CD4-positive, alpha-beta memory T cell (primary cell): Measurements from ENCODE around the gene SOX9. TPM values are rescaled to one million over a fixed set of nuclear protein-coding genes. Genes with fewer than 3 reads are reported as not detected.

ENCODE experiments used
- CTCF ChIA-PET: fragments of 350-600 bp; sonication (Branson Sonifier 250); formaldehyde crosslinking; loops from one replicate; lab custom pipeline; 2021; ENCODE audit warnings: inconsistent platforms; ENCODE audit not compliant: partially characterized antibody; lab: Charles Lee
- POLR2A ChIA-PET: fragments of 350-600 bp; sonication (Branson Sonifier 250); formaldehyde crosslinking; loops from one replicate; lab custom pipeline; 2021; ENCODE audit not compliant: partially characterized antibody; lab: Charles Lee
- DNase-seq, 5 donors: peaks; one replicate each; pipeline versions ENCODE4 v3.0.0 to v3.0.0-alpha.2; 2020 to 2022; ENCODE audit warnings: mixed read lengths in 1 of 5
- H3K27ac ChIP-seq: one replicate; pipeline ENCODE4 v1.7.0; 2013; ENCODE audit warnings: low read depth, low read length
- H3K27me3 ChIP-seq: 2 replicates; pipeline ENCODE4 v1.7.0; 2013; ENCODE audit warnings: mild to moderate bottlenecking, low read length, moderate library complexity; ENCODE audit not compliant: insufficient read depth
- H3K36me3 ChIP-seq: 2 replicates; pipeline ENCODE4 v1.7.0; 2013; ENCODE audit warnings: mild to moderate bottlenecking, low read length, moderate library complexity; ENCODE audit not compliant: insufficient read depth
- H3K4me1 ChIP-seq: 2 replicates; pipeline ENCODE4 v1.7.0; 2013; ENCODE audit warnings: mild to moderate bottlenecking, low read length, moderate library complexity; ENCODE audit not compliant: insufficient read depth
- H3K4me3 ChIP-seq, 2 donors: one replicate each; pipeline ENCODE4 v1.7.0; 2013; ENCODE audit warnings: low read length in 2 of 2, mild to moderate bottlenecking in 1 of 2
- H3K9me3 ChIP-seq, 2 donors: one replicate each; pipeline ENCODE4 v1.7.0; 2013; ENCODE audit warnings: low read length in 2 of 2, control low read depth in 1 of 2; ENCODE audit not compliant: control insufficient read depth in 1 of 2
- H3K27ac Mint-ChIP-seq, 7 donors: one replicate each; pipeline ENCODE4 v1.8.0; 2020 to 2021; ENCODE audit warnings: mixed read lengths in 7 of 7, mild to moderate bottlenecking in 6 of 7, inconsistent platforms in 3 of 7, moderate library complexity in 3 of 7
- H3K27me3 Mint-ChIP-seq, 2 donors: one replicate each; pipeline ENCODE4 v1.8.0; 2020 to 2021; ENCODE audit warnings: mixed read lengths in 2 of 2
- H3K36me3 Mint-ChIP-seq, 2 donors: one replicate each; pipeline ENCODE4 v1.8.0; 2020 to 2021; ENCODE audit warnings: mixed read lengths in 2 of 2, inconsistent platforms in 1 of 2, mild to moderate bottlenecking in 1 of 2
- H3K4me1 Mint-ChIP-seq, 4 donors: one replicate each; pipeline ENCODE4 v1.8.0; 2020 to 2021; ENCODE audit warnings: mixed read lengths in 4 of 4, mild to moderate bottlenecking in 1 of 4
- H3K4me3 Mint-ChIP-seq, 8 donors: one replicate each; pipeline ENCODE4 v1.8.0; 2020 to 2021; ENCODE audit warnings: mixed read lengths in 8 of 8, mild to moderate bottlenecking in 7 of 8, moderate library complexity in 6 of 8, inconsistent platforms in 3 of 8
- H3K9me3 Mint-ChIP-seq, 8 donors: one replicate each; pipeline ENCODE4 v1.8.0; 2020 to 2021; ENCODE audit warnings: mixed read lengths in 8 of 8, mild to moderate bottlenecking in 5 of 8, inconsistent platforms in 3 of 8, moderate library complexity in 1 of 8
- intact Hi-C: fragments of 100-400 bp; cut with micrococcal nuclease; formaldehyde crosslinking; loops from one replicate; pipeline ENCODE4 v1.15.1; 2023
- polyA plus RNA-seq, 2 donors: library from polyadenylated mRNA; unstranded; fragments of 300-500 nt; fragmentation: Illumina TruSeq; gene quantifications; one replicate each; pipeline ENCODE4 v1.2.3, GENCODE V29; 2021
- total RNA-seq, 2 experiments: library from RNA; stranded (reverse); gene quantifications; one replicate each; pipeline ENCODE4 v1.2.3, GENCODE V29; 2021

SOX9 gene
- total and polyA plus RNA-seq, 4 experiments from 2014 or later: not detected

DNA sequence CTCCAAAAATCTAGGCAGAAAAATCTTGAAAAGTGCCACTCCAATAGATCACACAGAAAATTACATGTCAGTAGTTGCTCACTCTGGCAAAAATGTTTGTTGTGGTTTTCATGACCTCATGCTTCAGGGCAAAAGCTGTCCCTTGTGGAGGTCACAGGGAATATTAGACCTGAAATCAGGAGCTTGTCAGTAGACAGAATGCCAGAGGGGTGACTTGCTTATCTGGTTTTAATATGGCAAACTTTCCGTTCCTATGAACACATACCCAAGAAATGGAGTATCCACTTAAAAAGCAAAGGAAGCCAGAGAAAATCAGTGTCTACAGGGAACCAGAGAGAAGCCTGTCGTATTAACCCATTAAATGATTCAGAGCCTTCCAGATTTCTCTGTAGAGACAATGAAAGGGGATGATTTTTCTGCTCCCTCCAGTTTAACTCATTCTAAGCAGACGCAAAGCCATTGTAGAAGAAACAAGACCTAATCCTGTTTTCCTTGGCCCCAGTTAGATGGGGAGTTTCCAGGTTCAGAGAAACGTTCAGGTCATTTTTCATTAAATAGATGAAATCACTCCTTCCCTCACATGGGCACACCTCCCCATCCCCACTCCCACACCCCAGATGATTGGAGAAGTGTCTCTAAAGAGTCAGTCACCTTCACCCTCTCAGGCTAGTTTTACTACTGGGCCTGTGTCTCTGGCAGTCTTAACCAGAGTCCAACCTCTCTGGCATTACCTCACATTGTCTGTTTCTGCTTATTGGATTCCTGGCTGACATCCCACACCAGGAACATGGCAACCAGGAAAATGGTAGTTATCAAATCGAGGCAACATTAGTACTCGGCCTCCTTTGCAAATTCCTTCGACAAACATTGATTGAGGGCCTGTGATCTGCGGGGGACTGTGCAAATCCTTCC, 6.0 kb downstream of the SOX9 start:
- Histone ChIP-seq H3K9me3 (no peaks in the 10 kb centered on the region), H3K27ac (no peak overlapping the region), H3K4me3 (no peak overlapping the region), H3K4me1 (no peaks in the 10 kb centered on the region), H3K27me3 (no peaks in the 10 kb centered on the region), H3K36me3 (no peaks in the 10 kb centered on the region)
- DNase-seq: no peak
- no peak overlapping the region for H3K4me3 Mint-ChIP-seq
- POLR2A ChIA-PET: no interaction called here
- CTCF ChIA-PET: no interaction called here
- H3K36me3 Mint-ChIP-seq: no peaks in the 10 kb centered on the region
- peaks cover 20 to 21% of the 10 kb centered on the region in 2 donors for H3K27me3 Mint-ChIP-seq
- H3K4me1 Mint-ChIP-seq: peaks cover 2 to 11% (median 6%) of the 10 kb centered on the region in 4 donors
- H3K27ac Mint-ChIP-seq: no peak overlapping the region
- intact Hi-C loops: no loop called here
- peaks cover 0 to 11% (median under 1%) of the 10 kb centered on the region in 8 donors for H3K9me3 Mint-ChIP-seq

DNA sequence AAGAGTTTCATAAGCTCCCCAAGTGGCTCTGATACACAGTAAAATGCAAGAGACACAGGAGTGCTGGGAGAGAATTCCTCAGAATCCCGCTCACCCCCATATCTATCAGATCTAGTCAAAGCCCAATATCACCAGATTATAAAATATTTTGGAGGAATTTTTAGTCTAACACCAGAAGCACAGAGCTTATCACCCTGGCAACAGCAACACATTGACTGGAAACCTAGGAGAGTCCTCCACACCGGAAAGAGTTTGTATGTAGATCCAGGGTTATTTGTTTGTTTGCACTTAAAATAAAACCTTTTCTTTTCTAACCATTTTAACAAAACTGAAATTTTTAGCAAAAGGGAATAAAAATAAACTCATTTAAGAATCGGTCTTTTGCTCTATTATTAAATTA, 7.2 kb downstream of the SOX9 start:
- Histone ChIP-seq H3K4me1 (no peaks in the 10 kb centered on the region), H3K9me3 (no peaks in the 10 kb centered on the region), H3K36me3 (no peaks in the 10 kb centered on the region), H3K27ac (no peak overlapping the region), H3K4me3 (no peak overlapping the region), H3K27me3 (no peaks in the 10 kb centered on the region)
- no peak for DNase-seq
- intact Hi-C loops: no loop called here
- H3K27me3 Mint-ChIP-seq: peaks cover 16 to 17% of the 10 kb centered on the region in 2 donors
- H3K4me3 Mint-ChIP-seq: no peak overlapping the region
- no peak overlapping the region for H3K27ac Mint-ChIP-seq
- peaks cover under 1 to 6% (median 3%) of the 10 kb centered on the region in 4 donors for H3K4me1 Mint-ChIP-seq
- no peaks in the 10 kb centered on the region for H3K36me3 Mint-ChIP-seq
- ChIA-PET CTCF (no interaction called here), POLR2A (no interaction called here)
- peaks cover 0 to 8% (median 0%) of the 10 kb centered on the region in 8 donors for H3K9me3 Mint-ChIP-seq

DNA sequence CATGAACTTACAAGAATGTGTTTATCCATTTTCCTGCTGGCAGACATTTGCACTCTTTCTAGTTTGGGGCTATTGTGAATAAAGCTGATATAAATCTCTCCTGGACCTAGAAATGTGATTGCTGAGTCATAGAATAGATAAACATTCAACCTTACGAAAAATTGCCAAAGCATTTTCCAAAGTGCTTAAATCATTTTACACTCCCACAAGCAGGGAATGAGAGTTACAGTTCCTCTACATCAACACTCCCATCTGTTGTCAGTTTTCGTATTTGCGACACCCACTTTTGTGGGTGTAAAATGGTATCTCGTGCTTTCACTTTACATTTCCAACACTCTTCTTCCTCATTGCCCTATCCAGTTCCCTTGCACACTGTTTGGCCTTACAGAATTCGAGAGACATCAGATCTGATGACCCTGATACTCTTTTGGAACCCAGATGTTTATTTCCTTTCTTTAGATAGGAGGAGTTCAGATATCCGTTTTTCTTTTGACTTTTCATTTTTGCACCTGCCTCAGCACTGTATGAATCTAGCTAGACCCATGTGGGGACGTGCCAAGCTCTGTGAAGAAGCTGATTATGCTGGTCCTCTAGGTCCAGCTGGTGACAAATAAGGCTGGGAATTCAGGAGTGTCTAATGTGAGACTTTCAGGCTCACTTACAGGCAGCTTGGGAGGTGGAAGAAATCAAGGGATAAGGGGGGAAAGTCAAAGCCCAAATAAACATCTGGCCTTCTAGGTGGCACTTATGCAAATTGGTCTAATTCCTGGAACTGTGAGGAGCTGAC, 14.0 kb downstream of the SOX9 start:
- H3K4me3 ChIP-seq: no peak overlapping the region
- no peaks in the 10 kb centered on the region for H3K36me3 ChIP-seq
- POLR2A ChIA-PET: no interaction called here
- H3K27me3 Mint-ChIP-seq: peaks cover 2 to 5% of the 10 kb centered on the region in 2 donors
- CTCF ChIA-PET: no interaction called here
- intact Hi-C loops: no loop called here
- no peaks in the 10 kb centered on the region for H3K4me1 Mint-ChIP-seq
- no peak overlapping the region for H3K4me3 Mint-ChIP-seq
- H3K36me3 Mint-ChIP-seq: no peaks in the 10 kb centered on the region
- no peak for DNase-seq
- no peaks in the 10 kb centered on the region for H3K9me3 ChIP-seq
- no peak overlapping the region for H3K27ac Mint-ChIP-seq
- no peaks in the 10 kb centered on the region for H3K27me3 ChIP-seq
- H3K4me1 ChIP-seq: no peaks in the 10 kb centered on the region
- H3K27ac ChIP-seq: no peak overlapping the region
- peaks cover 0 to 8% (median under 1%) of the 10 kb centered on the region in 8 donors for H3K9me3 Mint-ChIP-seq

DNA sequence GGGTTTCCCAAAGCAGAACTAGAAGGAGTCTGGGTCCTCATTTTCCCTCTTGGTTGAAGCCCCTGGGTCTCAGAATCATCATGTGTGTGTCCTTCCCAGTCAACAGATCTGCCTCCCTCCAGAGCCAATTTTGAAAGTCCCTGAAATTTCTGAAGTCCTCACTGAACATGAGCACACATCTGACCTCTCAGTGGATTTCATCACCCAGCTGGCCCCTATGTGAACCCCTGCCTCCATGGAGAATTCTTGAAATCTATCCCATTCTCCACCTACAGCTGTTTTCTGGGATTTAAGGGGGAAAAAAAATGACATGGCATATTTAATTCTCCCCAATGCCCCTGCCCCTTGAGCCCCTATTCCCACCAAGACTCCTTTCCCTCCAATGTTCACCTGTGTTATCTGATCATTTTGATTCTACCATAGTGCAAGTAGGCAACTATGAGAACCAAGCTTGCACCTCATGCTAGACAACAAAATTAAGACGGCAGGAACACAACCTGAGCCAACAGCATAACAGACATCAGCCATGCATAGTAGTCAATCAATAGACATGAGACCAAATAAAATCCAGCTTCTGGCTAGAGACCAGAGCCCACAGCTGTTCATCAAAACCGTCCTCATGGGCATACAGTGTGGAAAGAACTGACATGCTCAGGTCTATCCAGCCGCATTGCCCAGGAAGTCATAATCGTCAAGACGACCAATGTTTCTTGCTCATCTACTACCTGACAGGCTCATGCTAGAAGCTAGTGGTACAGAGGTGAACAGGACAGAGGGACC, 14.9 kb downstream of the SOX9 start:
- Mint-ChIP-seq H3K36me3 (no peaks in the 10 kb centered on the region), H3K27ac (no peak overlapping the region), H3K4me3 (no peak overlapping the region), H3K4me1 (no peaks in the 10 kb centered on the region), H3K27me3 (peaks cover 3 to 5% of the 10 kb centered on the region in 2 donors), H3K9me3 (peaks cover 0 to 9% (median under 1%) of the 10 kb centered on the region in 8 donors)
- CTCF ChIA-PET: no interaction called here
- Histone ChIP-seq H3K27ac (no peak overlapping the region), H3K4me1 (no peaks in the 10 kb centered on the region), H3K27me3 (no peaks in the 10 kb centered on the region), H3K4me3 (no peak overlapping the region), H3K36me3 (no peaks in the 10 kb centered on the region), H3K9me3 (no peaks in the 10 kb centered on the region)
- intact Hi-C loops: no loop called here
- POLR2A ChIA-PET: no interaction called here
- no peak for DNase-seq

DNA sequence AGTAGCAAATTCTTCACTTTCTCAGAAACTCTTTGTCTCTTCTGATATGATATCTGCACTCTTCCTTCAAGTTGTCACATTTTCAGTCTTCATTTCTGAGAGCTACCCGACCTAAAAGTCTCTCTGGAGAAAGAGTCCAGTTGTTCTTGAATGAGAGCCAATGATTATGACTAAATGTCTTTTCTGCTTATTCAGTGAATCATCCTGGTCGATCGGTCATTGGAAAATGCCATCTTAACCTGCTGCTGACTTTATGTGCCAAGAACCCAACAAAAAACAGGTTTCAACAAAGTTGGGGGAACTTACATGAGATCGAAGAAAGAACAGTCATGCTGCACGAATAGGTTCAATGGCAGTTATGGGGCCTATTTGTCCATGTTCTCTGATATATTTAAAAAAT, 15.9 kb downstream of the SOX9 start:
- CTCF ChIA-PET: no interaction called here

DNA sequence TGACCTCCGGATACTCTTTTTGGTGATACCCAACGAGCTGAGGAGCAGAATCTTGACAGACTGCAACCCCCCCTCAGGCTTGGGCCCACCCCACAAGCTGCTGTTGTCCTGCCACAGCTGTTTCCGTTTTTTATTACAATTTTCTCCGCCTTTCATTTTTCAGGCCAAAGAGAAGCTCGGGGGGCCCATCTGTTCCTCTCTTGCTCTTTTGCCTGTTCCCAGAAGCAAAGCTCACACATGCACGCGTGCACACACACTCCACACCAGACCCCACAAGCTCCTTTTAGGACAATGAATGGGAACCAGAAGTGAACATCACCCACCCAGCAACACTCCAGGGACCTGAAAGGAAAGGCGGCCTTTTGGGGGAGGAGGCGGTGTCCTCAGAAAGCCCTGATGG, 16.3 kb downstream of the SOX9 start:
- H3K4me1 Mint-ChIP-seq: no peaks in the 10 kb centered on the region
- CTCF ChIA-PET: no interaction called here
- no peaks in the 10 kb centered on the region for H3K36me3 Mint-ChIP-seq
- Histone ChIP-seq H3K27ac (no peak overlapping the region), H3K9me3 (no peaks in the 10 kb centered on the region), H3K27me3 (no peaks in the 10 kb centered on the region), H3K4me1 (no peaks in the 10 kb centered on the region), H3K36me3 (no peaks in the 10 kb centered on the region), H3K4me3 (no peak overlapping the region)
- POLR2A ChIA-PET: no interaction called here
- H3K4me3 Mint-ChIP-seq: no peak overlapping the region
- intact Hi-C loops: no loop called here
- H3K27me3 Mint-ChIP-seq: peaks cover 3 to 5% of the 10 kb centered on the region in 2 donors
- H3K27ac Mint-ChIP-seq: no peak overlapping the region
- peaks cover 0 to 9% (median under 1%) of the 10 kb centered on the region in 8 donors for H3K9me3 Mint-ChIP-seq
- no peak for DNase-seq

More for the DNA sequence above, 15.9 kb downstream of the SOX9 start:
- H3K27me3 ChIP-seq: no peaks in the 10 kb centered on the region
- Mint-ChIP-seq H3K4me1 (no peaks in the 10 kb centered on the region), H3K27me3 (peaks cover 3 to 5% of the 10 kb centered on the region in 2 donors), H3K27ac (no peak overlapping the region), H3K4me3 (no peak overlapping the region), H3K36me3 (no peaks in the 10 kb centered on the region), H3K9me3 (peaks cover 0 to 9% (median under 1%) of the 10 kb centered on the region in 8 donors)
- no peaks in the 10 kb centered on the region for H3K4me1 ChIP-seq
- no peaks in the 10 kb centered on the region for H3K36me3 ChIP-seq
- POLR2A ChIA-PET: no interaction called here
- H3K9me3 ChIP-seq: no peaks in the 10 kb centered on the region
- no peak overlapping the region for H3K4me3 ChIP-seq
- intact Hi-C loops: no loop called here
- H3K27ac ChIP-seq: no peak overlapping the region
- no peak for DNase-seq

DNA sequence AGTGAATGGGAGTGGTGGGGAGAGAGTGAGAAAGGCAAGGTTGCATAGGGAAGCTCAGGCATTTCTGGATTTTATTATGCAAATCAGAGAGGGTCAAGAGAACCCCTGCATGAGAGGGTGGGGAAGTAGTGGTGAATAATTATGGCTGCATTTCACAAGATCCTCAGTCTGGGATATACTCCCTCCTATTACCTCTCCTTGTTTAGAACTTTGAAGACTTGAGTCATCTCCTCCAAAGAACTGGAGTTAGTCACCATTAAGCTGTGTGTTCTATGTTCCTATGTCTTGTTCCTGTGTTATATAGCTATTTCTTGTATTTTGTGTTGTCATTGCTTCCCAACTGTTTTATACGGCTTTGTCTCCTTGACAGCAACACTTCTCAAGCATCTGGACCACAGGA, 18.4 kb downstream of the SOX9 start:
- intact Hi-C loops: no loop called here
- Histone ChIP-seq H3K4me3 (no peak overlapping the region), H3K9me3 (no peaks in the 10 kb centered on the region), H3K27me3 (no peaks in the 10 kb centered on the region), H3K4me1 (no peaks in the 10 kb centered on the region), H3K27ac (no peak overlapping the region), H3K36me3 (no peaks in the 10 kb centered on the region)
- Mint-ChIP-seq H3K4me3 (no peak overlapping the region), H3K27ac (no peak overlapping the region), H3K27me3 (peaks cover 3 to 4% of the 10 kb centered on the region in 2 donors), H3K36me3 (no peaks in the 10 kb centered on the region), H3K4me1 (no peaks in the 10 kb centered on the region), H3K9me3 (peaks cover 0 to 12% (median under 1%) of the 10 kb centered on the region in 8 donors)
- POLR2A ChIA-PET: no interaction called here
- no peak for DNase-seq
- CTCF ChIA-PET: no interaction called here
